Esophagus muscularis mucosa (tissue), 4 donors: ENCODE data around the gene SMIM3. TPM values are rescaled to one million over a fixed set of nuclear protein-coding genes. Genes with fewer than 3 reads are reported as not detected.
"Not testable (repeated sequence)": the region's sequence is repeated elsewhere in the genome, so short reads cannot be mapped to it uniquely, and the experiment has no call there.

Source experiments
- DNase-seq: peaks from one replicate; pipeline ENCODE4 v3.0.0-alpha.2; 2017; ENCODE audit errors: extremely low spot score
- H3K27ac ChIP-seq, 4 donors: fragments of 200-600 bp; sonication (generic); replicated peaks in 1 of 4; 1 replicate in 3 of 4; 2 replicates in 1 of 4; pipeline ENCODE4 v1.5.1; 2016 to 2019; ENCODE audit warnings: mild to moderate bottlenecking in 1 of 4
- H3K27me3 ChIP-seq, 4 donors: fragments of 200-600 bp; sonication (generic); one replicate each; pipeline versions ENCODE4 v1.5.1 to v1.6.0; 2016 to 2019
- H3K36me3 ChIP-seq, 4 donors: fragments of 200-600 bp; sonication (generic); one replicate each; pipeline ENCODE4 v1.5.1; 2016 to 2019
- H3K4me1 ChIP-seq, 4 donors: fragments of 200-600 bp; sonication (generic); one replicate each; pipeline ENCODE4 v1.5.1; 2016 to 2019
- H3K4me3 ChIP-seq, 4 donors: fragments of 200-600 bp; sonication (generic); 1 replicate in 2 of 4; 2 replicates in 2 of 4; pipeline ENCODE4 v1.5.1; 2016 to 2019; ENCODE audit warnings: mild to moderate bottlenecking in 4 of 4, moderate library complexity in 1 of 4
- H3K9me3 ChIP-seq, 4 donors: fragments of 200-600 bp; sonication (generic); 1 replicate in 3 of 4; 2 replicates in 1 of 4; pipeline ENCODE4 v1.5.1; 2016 to 2019
- CTCF ChIP-seq, 3 experiments: fragments of 200-600 bp in 2 of 3; fragments of 450-650 bp in 1 of 3; sonication (generic) in 2 of 3; IDR thresholded peaks; one replicate each; pipeline ENCODE4 v1.5.1; 2017 to 2019; ENCODE audit warnings: antibody characterized with exemption in 3 of 3, mild to moderate bottlenecking in 2 of 3, moderate library complexity in 1 of 3
- EP300 ChIP-seq: sonication (generic); formaldehyde crosslinking; IDR thresholded peaks from one replicate; pipeline ENCODE4 v1.6.1; 2017; ENCODE audit warnings: antibody characterized with exemption
- POLR2A ChIP-seq: fragments of 450-650 bp; IDR thresholded peaks from one replicate; pipeline ENCODE4 v1.6.1; 2017; ENCODE audit warnings: antibody characterized with exemption, moderate library complexity, mild to moderate bottlenecking, low read depth
- POLR2AphosphoS5 ChIP-seq, 2 donors: sonication (generic); formaldehyde crosslinking; IDR thresholded peaks; one replicate each; pipeline ENCODE4 v1.6.1; 2017; ENCODE audit warnings: antibody characterized with exemption in 2 of 2
- WGBS: methylation state at CpG from one replicate; pipeline ENCODE4 v1.1.5; 2018; 5-methylcytosine and 5-hydroxymethylcytosine counted together
- intact Hi-C: fragments of 100-400 bp; cut with DNase I; formaldehyde crosslinking; loops from one replicate; pipeline ENCODE4 v1.15.1; 2023
- total RNA-seq, 4 donors: library from RNA; depleted of rRNA; stranded (reverse); fragments of >200 nt; gene quantifications; one replicate each; pipeline versions ENCODE4 v1.1.0 to v1.2.1, GENCODE V29; 2016

The SMIM3 gene
- total RNA-seq, 4 donors from 2014 or later, result 39.9 to 48.4 (median 44.4) TPM

GRCh38 chr5:150738862-150739261, 39.7 kb upstream of the SMIM3 start:
- no peak overlapping the region for H3K27ac ChIP-seq
- 98% methylated on average over 7 of the region's 7 CpGs for WGBS
- H3K4me1 ChIP-seq, result peaks cover 3 to 11% (median 6%) of the 10 kb centered on the region in 4 donors
- H3K27me3 ChIP-seq, result no peaks in the 10 kb centered on the region
- no peak for DNase-seq
- H3K9me3 ChIP-seq, result no peaks in the 10 kb centered on the region
- intact Hi-C loops, result no loop called here
- no peak overlapping the region for H3K4me3 ChIP-seq
- TF ChIP-seq CTCF (IDR thresholded peaks at IDR 0.05), result no peak
- no peak for TF ChIP-seq POLR2AphosphoS5 (IDR thresholded peaks at IDR 0.05)
- no peak for TF ChIP-seq POLR2A
- no peak for TF ChIP-seq EP300
- H3K36me3 ChIP-seq, result peaks cover 5 to 43% (median 26%) of the 10 kb centered on the region in 4 donors

- intact Hi-C loops, result no loop called here
Observed at GRCh38 chr5:150740992-150741391, 37.6 kb upstream of the SMIM3 start.

GRCh38 chr5:150742455-150743141, 36.0 kb upstream of the SMIM3 start:
- H3K4me3 ChIP-seq, H3K27me3 ChIP-seq, H3K9me3 ChIP-seq, DNase-seq, intact Hi-C loops, H3K27ac ChIP-seq, H3K4me1 ChIP-seq: not testable (repeated sequence)
- H3K36me3 ChIP-seq, result peaks cover 5 to 35% (median 17%) of the 10 kb centered on the region in 4 donors
- 97% methylated on average over 18 of the region's 18 CpGs for WGBS

More at GRCh38 chr5:150740992-150741391, 37.6 kb upstream of the SMIM3 start:
- Histone ChIP-seq H3K27me3 (no peaks in the 10 kb centered on the region), H3K36me3 (peaks cover 5 to 35% (median 23%) of the 10 kb centered on the region in 4 donors), H3K9me3 (no peaks in the 10 kb centered on the region), H3K4me3 (no peak overlapping the region), H3K4me1 (peaks cover 0 to 3% (median 0%) of the 10 kb centered on the region in 4 donors), H3K27ac (no peak overlapping the region)
- no peak for DNase-seq
- no peak for TF ChIP-seq POLR2A
- no peak for TF ChIP-seq POLR2AphosphoS5 (IDR thresholded peaks at IDR 0.05)
- no peak for TF ChIP-seq EP300
- TF ChIP-seq CTCF (IDR thresholded peaks at IDR 0.05), result no peak

- H3K4me1 ChIP-seq, H3K27me3 ChIP-seq, DNase-seq, H3K27ac ChIP-seq, intact Hi-C loops, H3K9me3 ChIP-seq, H3K4me3 ChIP-seq: not testable (repeated sequence)
- 98% methylated on average over 5 of the region's 9 CpGs for WGBS
- H3K36me3 ChIP-seq, result peaks cover 5 to 35% (median 17%) of the 10 kb centered on the region in 4 donors
Observed at GRCh38 chr5:150743142-150743488, 35.4 kb upstream of the SMIM3 start.

GRCh38 chr5:150750469-150750868, 28.1 kb upstream of the SMIM3 start:
- H3K4me1 ChIP-seq, result peaks cover 11 to 44% (median 28%) of the 10 kb centered on the region in 4 donors
- TF ChIP-seq CTCF (IDR thresholded peaks at IDR 0.05) (no peak), EP300 (no peak), POLR2A (no peak), POLR2AphosphoS5 (IDR thresholded peaks at IDR 0.05) (no peak)
- no peaks in the 10 kb centered on the region for H3K27me3 ChIP-seq
- H3K36me3 ChIP-seq, result peaks cover 21 to 56% (median 40%) of the 10 kb centered on the region in 4 donors
- no peak for DNase-seq
- H3K27ac ChIP-seq, result no peak overlapping the region
- intact Hi-C loops, result no loop called here
- 71% methylated on average over 2 of the region's 2 CpGs for WGBS
- no peaks in the 10 kb centered on the region for H3K9me3 ChIP-seq
- H3K4me3 ChIP-seq, result no peak overlapping the region
